Measurements from ENCODE around the gene SH2D2A. TPM values are rescaled to one million over a fixed set of nuclear protein-coding genes. Genes with fewer than 3 reads are reported as not detected.

The SH2D2A gene
- total RNA-seq, 1 experiment from 2014 or later = 2.9 TPM

DNA sequence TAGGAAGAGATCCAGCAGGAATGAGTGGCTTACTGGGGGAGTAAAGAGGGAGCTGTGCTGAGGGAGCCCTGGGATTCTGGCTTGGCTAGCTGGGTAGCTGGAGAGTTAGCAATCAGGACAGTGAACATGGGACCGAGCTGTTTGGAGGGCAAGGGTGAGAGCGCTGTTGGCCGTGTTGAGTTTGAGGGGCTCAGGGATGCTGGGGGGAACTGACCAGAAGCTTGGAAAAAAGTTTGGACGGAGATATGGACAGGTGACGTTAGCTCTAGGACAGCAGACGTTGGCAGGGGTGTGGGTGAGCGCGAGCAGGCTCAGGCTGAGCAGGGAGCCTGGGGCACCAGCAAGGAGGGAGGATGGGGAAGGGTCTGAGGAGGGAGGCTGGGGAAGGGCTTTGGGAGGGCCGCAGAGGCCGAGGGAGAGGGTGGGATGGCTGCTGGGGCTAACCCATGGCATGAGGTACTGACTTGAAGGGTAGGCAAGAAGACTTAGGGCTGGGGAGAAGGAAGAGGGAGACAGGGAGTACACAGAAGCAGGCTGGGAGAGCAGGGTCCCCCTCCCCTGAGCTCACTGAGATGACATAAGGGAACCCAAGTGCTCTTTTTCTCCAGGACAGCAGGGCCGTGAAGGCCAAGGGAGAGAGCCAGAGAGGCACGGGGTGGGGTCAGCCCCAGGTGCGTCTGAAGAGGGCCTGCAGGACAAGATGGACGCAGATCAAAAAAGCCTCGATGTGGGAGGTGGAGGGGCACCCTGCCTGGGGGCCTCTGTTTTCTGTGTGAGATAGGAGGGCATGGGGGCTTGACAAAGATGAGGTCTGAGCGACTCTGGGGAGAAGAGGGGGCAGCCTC is 8.2 kb downstream of the SH2D2A start:
- intact Hi-C loops (cut with micrococcal nuclease; ENCODE audit: unreplicated experiment) = no loop called here
- TF ChIP-seq, protein P1, sequence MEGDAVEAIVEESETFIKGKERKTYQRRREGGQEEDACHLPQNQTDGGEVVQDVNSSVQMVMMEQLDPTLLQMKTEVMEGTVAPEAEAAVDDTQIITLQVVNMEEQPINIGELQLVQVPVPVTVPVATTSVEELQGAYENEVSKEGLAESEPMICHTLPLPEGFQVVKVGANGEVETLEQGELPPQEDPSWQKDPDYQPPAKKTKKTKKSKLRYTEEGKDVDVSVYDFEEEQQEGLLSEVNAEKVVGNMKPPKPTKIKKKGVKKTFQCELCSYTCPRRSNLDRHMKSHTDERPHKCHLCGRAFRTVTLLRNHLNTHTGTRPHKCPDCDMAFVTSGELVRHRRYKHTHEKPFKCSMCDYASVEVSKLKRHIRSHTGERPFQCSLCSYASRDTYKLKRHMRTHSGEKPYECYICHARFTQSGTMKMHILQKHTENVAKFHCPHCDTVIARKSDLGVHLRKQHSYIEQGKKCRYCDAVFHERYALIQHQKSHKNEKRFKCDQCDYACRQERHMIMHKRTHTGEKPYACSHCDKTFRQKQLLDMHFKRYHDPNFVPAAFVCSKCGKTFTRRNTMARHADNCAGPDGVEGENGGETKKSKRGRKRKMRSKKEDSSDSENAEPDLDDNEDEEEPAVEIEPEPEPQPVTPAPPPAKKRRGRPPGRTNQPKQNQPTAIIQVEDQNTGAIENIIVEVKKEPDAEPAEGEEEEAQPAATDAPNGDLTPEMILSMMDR (IDR thresholded peaks at IDR 0.05; ENCODE audit: unreplicated experiment) = no peak
- no peak overlapping the region for H3K4me3 Mint-ChIP-seq (ENCODE audit: low read depth, unreplicated experiment)
- no peaks in the 10 kb centered on the region for H3K9me3 Mint-ChIP-seq (ENCODE audit: low read depth, unreplicated experiment)
- CTCF ChIA-PET = interaction anchor here (1.0 to 1.6 kb wide), 3 partner anchors 12 to 67 kb away, joined by 3 read pairs; partner anchors contain the start of gene MRPL24
- H3K4me1 Mint-ChIP-seq (ENCODE audit: low read depth, unreplicated experiment) = no peaks in the 10 kb centered on the region
- DNase-seq = no peak
- H3K36me3 Mint-ChIP-seq (ENCODE audit: insufficient read depth, unreplicated experiment) = peaks cover under 1% of the 10 kb centered on the region
- peaks cover 25% of the 10 kb centered on the region for H3K27me3 Mint-ChIP-seq (ENCODE audit: unreplicated experiment)
- no TSS peak for BruUV-seq (replicated peaks)
- H3K27ac Mint-ChIP-seq (ENCODE audit: unreplicated experiment) = no peak overlapping the region

DNA sequence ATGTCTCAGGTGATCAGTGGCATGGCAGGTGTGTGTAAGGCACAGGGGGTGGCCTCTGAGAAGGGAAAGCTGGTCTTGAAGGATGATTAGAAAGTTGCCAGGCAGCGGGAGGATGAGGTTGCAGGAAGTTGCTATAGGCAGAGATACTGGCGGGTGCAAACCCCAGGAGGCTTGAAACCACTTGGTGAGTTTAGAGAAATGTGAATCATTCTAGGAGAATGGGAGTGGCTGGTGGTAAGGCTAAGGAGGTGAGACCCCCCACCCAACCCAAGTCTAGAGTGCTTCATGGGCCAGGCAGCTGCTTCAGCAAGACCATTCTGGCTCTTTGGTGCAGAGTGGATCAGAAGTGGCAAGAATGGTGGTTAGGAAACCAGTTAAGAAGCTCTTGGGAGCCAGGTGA is 9.0 kb downstream of the SH2D2A start:
- Mint-ChIP-seq H3K36me3 (ENCODE audit: insufficient read depth, unreplicated experiment) (peaks cover 5% of the 10 kb centered on the region), H3K4me1 (ENCODE audit: low read depth, unreplicated experiment) (no peaks in the 10 kb centered on the region), H3K27me3 (ENCODE audit: unreplicated experiment) (peaks cover 21% of the 10 kb centered on the region), H3K9me3 (ENCODE audit: low read depth, unreplicated experiment) (no peaks in the 10 kb centered on the region), H3K4me3 (ENCODE audit: low read depth, unreplicated experiment) (no peak overlapping the region), H3K27ac (ENCODE audit: unreplicated experiment) (no peak overlapping the region)
- BruUV-seq (replicated peaks) = no TSS peak
- CTCF ChIA-PET = interaction anchor here (1.0 to 1.6 kb wide), 2 partner anchors 11 to 67 kb away, joined by 3 read pairs; partner anchors contain the start of gene MRPL24
- intact Hi-C loops (cut with micrococcal nuclease; ENCODE audit: unreplicated experiment) = no loop called here
- no peak for DNase-seq
- TF ChIP-seq, protein P1 (IDR thresholded peaks at IDR 0.05; ENCODE audit: unreplicated experiment) = no peak

DNA sequence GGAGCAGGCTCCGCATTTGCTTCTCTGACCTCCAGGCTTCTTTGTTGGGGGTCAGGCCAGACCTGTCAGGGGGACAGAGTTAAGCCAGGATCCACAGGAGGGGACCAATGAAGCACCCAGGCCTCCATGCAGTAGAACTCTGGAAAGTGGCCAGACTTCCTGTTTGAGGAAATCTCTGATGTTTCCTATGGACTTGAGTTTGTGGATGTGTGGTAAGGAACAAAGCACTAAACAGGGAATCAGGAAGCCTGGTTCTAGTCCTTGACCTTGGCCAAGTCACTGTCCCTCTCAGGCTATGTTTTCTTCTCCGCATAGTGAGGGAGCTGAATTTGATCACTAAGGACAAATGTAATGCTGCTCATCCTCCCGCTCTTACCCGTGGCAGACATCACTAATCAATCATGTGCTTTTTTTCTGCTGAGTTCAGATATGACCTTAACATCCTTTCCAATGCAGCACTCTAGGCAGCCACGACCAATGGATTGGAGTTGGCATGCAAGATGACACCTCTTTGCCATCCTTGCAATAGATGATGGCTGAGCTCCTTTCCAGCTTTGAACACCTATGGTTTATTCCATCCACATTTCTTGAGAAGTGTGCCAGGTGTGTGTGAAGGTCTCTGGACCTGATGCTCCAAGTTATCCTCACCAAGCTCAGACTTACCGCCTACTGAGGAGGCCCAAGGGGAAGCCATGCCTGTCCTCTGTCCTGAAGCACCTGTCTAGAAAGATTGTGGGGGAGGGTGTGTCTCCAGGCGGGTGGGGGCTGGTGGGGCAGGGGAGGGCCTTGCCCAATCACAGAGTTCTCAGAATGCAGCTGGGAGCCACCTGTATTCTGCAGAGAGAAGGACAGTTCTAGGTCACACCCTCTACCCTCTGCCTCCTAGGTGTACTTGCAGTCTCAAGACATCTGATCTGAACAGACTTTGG is 9.9 kb downstream of the SH2D2A start:
- intact Hi-C loops (cut with micrococcal nuclease; ENCODE audit: unreplicated experiment) = no loop called here
- H3K27me3 Mint-ChIP-seq (ENCODE audit: unreplicated experiment) = peaks cover 13% of the 10 kb centered on the region
- BruUV-seq (replicated peaks) = no TSS peak
- TF ChIP-seq, protein P1 (IDR thresholded peaks at IDR 0.05; ENCODE audit: unreplicated experiment) = no peak
- H3K4me3 Mint-ChIP-seq (ENCODE audit: low read depth, unreplicated experiment) = no peak overlapping the region
- DNase-seq = no peak
- CTCF ChIA-PET = interaction anchor here (1.6 kb wide), 1 partner anchor 66 kb away, joined by 3 read pairs; the partner anchor contains the start of gene MRPL24
- H3K4me1 Mint-ChIP-seq (ENCODE audit: low read depth, unreplicated experiment) = no peaks in the 10 kb centered on the region
- no peak overlapping the region for H3K27ac Mint-ChIP-seq (ENCODE audit: unreplicated experiment)
- H3K9me3 Mint-ChIP-seq (ENCODE audit: low read depth, unreplicated experiment) = no peaks in the 10 kb centered on the region
- H3K36me3 Mint-ChIP-seq (ENCODE audit: insufficient read depth, unreplicated experiment) = peaks cover 5% of the 10 kb centered on the region

DNA sequence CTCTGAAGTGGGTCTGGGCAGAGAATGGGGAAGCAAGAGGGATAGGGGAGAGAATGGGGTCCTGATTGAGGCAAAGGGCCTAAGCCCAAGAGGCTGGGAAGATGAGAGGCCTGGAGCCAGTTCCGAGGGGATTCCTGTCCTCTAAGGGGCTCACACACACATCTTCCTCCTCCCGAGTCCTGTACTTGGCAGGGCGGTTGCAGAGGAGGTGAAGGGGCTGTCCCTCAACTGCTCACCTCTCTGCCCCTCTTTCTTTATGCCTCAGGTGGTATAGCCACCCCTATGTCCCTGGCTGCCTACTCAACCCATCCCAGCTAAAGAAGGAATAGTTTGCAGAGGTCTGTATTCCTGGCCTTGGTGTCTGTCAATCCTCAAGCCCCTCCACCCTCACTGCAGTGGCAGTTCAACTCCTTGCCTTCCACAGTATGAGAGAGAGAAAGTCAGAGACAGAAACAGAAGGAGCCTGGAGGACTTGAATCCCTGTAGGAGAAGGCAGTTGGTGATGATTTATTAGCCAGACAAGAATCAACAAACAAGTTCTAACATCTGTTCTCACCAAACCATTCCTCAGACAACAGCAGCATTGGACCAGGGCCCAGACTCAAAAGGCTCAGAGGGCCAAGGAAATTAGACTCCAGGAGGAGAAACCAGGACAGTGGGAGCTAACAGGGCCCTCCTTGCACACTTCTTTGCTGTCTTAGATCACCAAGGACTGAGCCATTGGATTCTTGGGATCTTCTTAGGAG is 10.7 kb downstream of the SH2D2A start:
- intact Hi-C loops (cut with micrococcal nuclease; ENCODE audit: unreplicated experiment) = no loop called here
- TF ChIP-seq, protein P1 (IDR thresholded peaks at IDR 0.05; ENCODE audit: unreplicated experiment) = no peak
- Mint-ChIP-seq H3K36me3 (ENCODE audit: insufficient read depth, unreplicated experiment) (peaks cover 8% of the 10 kb centered on the region), H3K4me3 (ENCODE audit: low read depth, unreplicated experiment) (no peak overlapping the region), H3K9me3 (ENCODE audit: low read depth, unreplicated experiment) (no peaks in the 10 kb centered on the region), H3K27ac (ENCODE audit: unreplicated experiment) (no peak overlapping the region), H3K4me1 (ENCODE audit: low read depth, unreplicated experiment) (no peaks in the 10 kb centered on the region), H3K27me3 (ENCODE audit: unreplicated experiment) (peaks cover 4% of the 10 kb centered on the region)
- no TSS peak for BruUV-seq (replicated peaks)
- CTCF ChIA-PET = no interaction called here
- no peak for DNase-seq

Measured in Calu3 (cell line).